ENCODE results near the gene EPHA1.

Gene EPHA1

GRCh38 chr7:143387156-143387975, 21.3 kb downstream of the EPHA1 start:
- no peak for DNase-seq

- no peak for DNase-seq
Measured at GRCh38 chr7:143385891-143386781, 22.5 kb downstream of the EPHA1 start.

DNA sequence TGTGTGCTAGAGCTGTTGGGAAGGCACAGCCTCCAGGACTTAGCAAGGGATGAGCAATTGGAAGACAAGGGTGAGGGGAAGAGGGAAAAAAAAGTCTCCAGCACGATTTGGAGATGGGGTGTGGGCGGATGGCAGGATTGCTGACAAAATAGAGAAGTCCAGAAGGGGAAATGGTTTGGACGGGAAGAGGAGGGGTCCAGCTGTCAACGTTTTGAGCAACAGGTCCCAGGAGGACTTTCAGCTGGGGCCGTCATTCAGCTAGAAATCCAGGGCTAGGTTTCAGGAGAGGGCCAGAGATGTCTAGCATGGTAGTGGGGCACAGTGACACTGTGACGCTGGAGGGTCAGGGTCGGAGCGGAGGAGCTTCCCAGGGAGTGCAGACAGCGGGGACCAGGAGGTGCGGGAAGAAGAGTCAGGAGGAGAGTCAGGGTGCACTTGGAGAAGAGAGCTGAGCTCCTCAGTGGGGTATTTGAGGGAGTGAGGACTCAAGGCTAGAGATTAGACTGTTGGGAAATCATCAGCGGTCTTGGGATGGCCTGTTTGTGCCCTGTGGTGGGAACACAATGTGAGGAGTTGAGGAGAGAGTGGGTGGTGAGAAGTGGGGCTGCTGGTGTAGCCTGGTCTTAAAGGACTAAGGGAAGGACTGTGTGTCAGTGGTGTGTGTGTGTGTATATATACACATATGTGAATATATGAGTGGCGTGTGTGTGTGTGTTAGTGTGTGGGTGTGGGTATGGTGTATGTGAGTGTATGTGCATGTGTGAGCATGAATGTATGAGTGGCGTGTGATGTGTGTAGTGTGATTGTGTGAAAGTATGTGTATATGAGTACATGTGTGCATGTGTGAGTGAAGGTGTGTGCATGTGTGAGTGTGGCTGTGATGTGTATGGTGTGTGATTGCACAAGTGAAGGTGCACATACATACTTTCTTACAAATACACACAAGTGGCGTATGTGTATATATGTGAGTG, 23.7 kb downstream of the EPHA1 start:
- no peak for DNase-seq

GRCh38 chr7:143384148-143384547, 24.5 kb downstream of the EPHA1 start:
- no peak for DNase-seq

GRCh38 chr7:143383642-143383957, 25.1 kb downstream of the EPHA1 start:
- no peak for DNase-seq

- DNase-seq: no peak
Measured at GRCh38 chr7:143382791-143383641, 25.6 kb downstream of the EPHA1 start.

- no peak for DNase-seq
Measured at GRCh38 chr7:143382126-143382790, 26.4 kb downstream of the EPHA1 start.

GRCh38 chr7:143381427-143382125, 27.1 kb downstream of the EPHA1 start:
- no peak for DNase-seq

DNA sequence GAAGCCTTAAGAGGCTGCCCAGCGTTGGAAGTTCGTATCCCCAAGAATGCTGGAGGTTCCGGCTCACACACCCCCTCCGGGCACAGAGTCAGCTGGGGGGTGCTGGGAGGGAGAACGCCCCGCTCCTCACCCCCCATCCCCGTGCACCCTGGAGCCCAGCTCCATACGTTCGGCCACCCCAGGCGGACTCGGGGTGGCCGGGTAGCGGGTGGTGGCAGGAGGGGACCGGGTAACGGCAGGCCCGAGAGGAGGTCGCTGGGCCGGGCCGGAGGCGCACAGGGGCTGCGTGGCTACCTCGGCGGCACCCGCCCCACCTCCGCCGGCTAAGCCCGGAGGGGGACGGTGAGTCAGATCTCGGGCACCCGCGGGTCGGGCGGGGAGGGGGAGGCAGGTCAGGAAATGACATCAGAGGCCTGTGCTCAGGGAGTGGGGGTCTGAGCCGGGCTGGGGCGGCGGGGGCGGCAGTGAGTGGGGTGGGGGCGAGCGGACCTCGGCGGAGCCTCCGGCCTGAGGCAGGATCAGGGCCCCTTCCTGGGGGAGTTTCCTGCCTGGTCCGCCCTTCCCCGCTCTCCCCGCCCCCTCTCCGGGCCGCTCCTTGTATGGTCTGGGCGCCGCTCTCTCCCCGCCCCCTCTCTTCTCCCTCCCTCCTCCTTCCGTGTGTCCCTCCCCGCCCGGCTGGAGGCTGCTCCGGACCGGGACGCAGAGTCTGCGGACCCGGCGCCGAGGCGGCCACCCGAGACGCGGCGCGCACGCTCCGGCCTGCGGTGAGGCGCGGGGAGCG, 27.8 kb downstream of the EPHA1 start, which contains the start of gene ZYX:
TSS of gene ZYX (plus strand) at position 700 of the 781 bp plus-strand sequence. CDS start 227 bp downstream, outside the sequence.
- DNase-seq: peak; percentile 86

- peak; percentile 90 for DNase-seq
Measured at GRCh38 chr7:143380260-143380645, 28.4 kb downstream of the EPHA1 start.

DNA sequence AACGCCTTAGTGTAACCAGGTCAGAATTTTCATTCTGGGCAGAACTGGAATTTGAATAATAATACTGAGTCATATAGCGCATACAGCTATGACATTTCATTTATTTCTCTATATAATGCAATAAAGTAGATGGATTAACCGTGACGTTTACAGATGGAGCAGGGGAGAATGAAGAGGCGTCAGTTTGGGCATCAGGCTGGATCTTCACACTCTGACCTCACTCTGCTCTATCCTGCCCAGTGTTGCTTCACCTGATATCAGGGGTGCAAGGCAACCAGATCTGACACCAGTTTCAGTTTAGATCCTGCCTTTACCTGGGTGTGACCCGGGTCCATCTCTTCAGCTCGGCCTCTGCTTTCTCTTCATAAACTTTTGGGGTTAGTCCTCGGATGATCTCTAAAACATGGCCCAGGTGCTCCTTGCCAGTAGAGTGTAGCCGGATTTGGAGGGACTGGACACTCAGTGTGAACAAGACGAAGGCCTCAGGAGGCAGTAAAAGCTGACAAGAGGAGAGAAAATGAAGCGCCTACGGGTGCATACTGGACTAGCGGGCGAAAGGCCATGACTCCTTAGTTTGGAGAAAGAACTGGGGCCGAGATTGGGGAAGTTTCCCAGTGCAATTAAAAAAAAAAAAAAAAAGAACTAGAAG, 28.9 kb downstream of the EPHA1 start:
- no peak for DNase-seq

DNA sequence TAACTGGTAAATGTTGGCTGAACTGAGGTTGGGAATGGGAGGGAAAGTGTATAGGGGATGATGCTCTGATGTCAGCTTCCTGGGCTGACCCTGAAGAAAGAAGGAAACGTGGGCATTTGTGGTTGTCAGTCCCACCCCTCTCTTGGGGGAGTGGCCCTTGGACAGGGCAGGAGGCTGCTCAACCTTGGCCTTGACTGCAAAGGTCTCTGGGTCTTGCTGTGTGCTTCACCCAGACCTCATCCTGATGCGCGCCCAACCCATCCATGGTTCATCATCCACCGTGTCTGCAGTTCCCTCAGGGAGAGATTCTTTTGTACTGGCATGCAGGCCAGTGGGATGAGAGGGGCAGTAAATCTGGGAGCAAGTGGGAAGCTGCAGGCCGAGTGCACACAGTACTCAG, 32.3 kb downstream of the EPHA1 start:
- DNase-seq: no peak

DNA sequence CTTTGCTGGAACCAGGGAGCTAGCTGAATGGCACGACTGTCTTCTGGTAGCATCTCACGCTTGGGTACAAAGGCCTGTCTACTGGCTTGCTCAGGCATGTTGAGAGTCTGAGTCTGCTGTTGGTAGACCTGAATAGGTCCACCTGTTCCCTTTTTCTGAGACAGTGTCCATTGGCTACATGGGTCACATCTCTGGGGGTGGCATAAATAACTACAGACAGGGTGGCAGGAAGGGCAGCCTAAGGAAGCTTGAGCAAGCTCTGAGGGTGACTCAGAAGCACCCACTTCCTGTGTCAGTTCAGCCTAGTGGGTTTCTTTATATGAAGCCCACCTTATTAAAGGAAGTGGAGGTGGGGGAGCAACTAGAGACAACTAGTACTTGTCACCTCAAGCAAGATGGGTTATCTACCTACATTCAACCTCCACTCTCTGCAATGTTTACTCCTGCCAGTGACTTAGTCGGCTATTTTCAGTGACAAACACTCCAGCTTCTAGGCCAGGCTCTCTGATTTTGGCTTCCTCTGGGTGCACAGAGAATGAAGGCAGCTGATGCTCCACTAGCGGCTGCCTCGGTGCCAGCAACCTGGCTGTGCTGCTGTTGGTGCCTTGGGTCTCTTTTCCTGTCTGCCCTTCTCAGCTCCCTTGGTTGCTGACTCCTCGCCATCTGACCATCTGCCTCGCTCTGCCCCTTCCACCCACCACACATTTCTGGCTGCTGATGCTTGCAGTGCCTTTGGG, 33.2 kb downstream of the EPHA1 start:
- DNase-seq: no peak

GRCh38 chr7:143374561-143374960, 34.1 kb downstream of the EPHA1 start:
- no peak for DNase-seq

DNA sequence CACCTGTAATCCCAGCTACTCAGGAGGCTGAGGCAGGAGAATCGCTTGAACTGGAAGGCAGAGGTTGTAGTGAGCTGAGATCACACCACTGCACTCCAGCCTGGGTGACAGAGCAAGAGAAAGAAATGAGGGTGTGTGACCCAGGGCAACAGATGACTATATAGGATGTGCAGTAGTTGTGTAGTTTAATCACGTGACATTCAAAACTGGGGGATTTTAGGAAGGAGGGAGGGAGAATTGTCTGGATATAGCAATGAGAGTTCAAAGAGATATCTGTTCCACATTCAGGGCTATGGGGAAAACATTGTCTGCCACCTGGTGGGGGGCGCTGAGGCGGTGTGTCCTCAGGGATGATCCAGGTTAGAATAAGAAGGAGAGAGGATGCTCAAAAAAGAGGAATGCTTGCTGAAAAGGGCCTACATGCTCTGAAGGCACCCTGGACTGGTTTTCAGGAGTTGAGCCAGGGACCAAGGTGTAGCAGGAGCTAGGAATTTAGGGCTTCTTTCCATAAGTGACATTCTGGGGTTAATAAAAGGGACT, 35.3 kb downstream of the EPHA1 start:
- no peak for DNase-seq

DNA sequence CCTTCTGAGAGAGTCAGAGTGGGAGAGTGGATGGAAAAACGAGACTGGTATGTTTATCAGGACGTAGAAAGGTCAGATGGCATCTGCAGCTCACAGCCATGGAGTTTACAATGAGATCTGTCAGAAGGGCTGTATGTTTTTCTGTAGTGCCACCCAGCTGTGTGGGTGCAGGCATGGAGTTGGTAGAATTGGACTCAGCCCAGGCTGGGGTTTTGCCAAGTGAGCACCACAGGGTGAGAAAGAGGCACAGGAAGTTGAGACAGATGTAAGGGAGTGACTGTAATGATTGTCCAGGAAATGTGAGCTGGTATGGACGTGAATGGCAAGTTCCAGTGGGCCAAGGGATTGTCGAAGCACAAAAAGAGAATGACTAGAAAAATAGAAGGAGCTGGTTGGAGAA, 36.6 kb downstream of the EPHA1 start:
- DNase-seq: peak; percentile 54

- no peak for DNase-seq
Measured at GRCh38 chr7:143369678-143370651, 38.7 kb downstream of the EPHA1 start.

Measured in activated CD4-positive, alpha-beta T cell treated with anti-CD3 and anti-CD28 coated beads, Interleukin-2, amount 50 U/mL, for 1 hour (primary cell).